AG10803 (cell line): ENCODE data around the gene EYA4.

Experiments
- DNase-seq: peaks from one replicate; pipeline ENCODE4 v3.0.0; 2010; ENCODE audit warnings: low read depth
- H3K4me3 ChIP-seq: 2 replicates; pipeline ENCODE4 v1.5.1; 2011; ENCODE audit warnings: mild to moderate bottlenecking, low read length, control low read depth
- CTCF ChIP-seq: conservative IDR thresholded peaks from 2 replicates; pipeline ENCODE4 v1.5.1; 2011; ENCODE audit warnings: mild to moderate bottlenecking, low read length, control low read depth, inconsistent platforms

Gene EYA4

GRCh38 chr6:133369773-133370272, 128.7 kb downstream of the EYA4 start:
- no peak for DNase-seq
- TF ChIP-seq CTCF = no peak
- H3K4me3 ChIP-seq = no peak overlapping the region

GRCh38 chr6:133376743-133377142, 135.6 kb downstream of the EYA4 start:
- H3K4me3 ChIP-seq = no peak overlapping the region
- TF ChIP-seq CTCF = no peak
- no peak for DNase-seq

DNA sequence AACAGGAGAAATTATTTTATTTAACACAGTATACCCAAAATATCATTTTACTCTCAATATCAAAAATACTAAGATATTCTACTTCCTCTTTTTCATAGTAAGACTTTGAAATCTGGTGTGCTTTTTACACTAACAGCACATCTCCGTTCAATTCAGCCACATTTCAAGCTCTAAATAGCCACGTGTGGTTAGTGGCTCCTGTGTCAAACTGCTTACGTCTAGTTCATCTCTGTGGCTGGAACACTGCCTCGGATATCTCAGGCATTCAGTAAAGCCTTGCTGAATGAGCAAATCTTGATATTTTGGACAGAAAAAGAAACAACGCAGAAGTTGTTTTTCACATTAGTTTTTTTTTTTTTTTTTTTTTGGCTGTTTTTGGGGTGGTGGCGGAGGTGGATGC, 136.1 kb downstream of the EYA4 start:
- TF ChIP-seq CTCF = no peak
- DNase-seq = no peak

GRCh38 chr6:133380047-133380446, 138.9 kb downstream of the EYA4 start:
- no peak overlapping the region for H3K4me3 ChIP-seq
- TF ChIP-seq CTCF = no peak
- DNase-seq = no peak

More for the DNA sequence above, 136.1 kb downstream of the EYA4 start:
- no peak overlapping the region for H3K4me3 ChIP-seq

GRCh38 chr6:133380723-133381122, 139.6 kb downstream of the EYA4 start:
- no peak overlapping the region for H3K4me3 ChIP-seq
- no peak for TF ChIP-seq CTCF
- no peak for DNase-seq

GRCh38 chr6:133388731-133389130, 147.6 kb downstream of the EYA4 start:
- DNase-seq = no peak
- no peak for TF ChIP-seq CTCF
- no peak overlapping the region for H3K4me3 ChIP-seq

GRCh38 chr6:133390168-133390567, 149.0 kb downstream of the EYA4 start:
- no peak for DNase-seq
- TF ChIP-seq CTCF = no peak
- H3K4me3 ChIP-seq = no peak overlapping the region
